HG02943 (cell line): ENCODE data around the gene CRYBG2.
"Not testable (repeated sequence)": the region's sequence is repeated elsewhere in the genome, so short reads cannot be mapped to it uniquely, and the experiment has no call there.

ENCODE experiments used
- ATAC-seq: cut with Tn5 transposase; IDR thresholded peaks from one replicate; pipeline ENCODE4 v1.9.1; 2021; ENCODE audit warnings: mild to moderate bottlenecking, low read depth, moderate library complexity; ENCODE audit not compliant: unreplicated experiment

Gene CRYBG2

GRCh38 chr1:26297057-26297790 lies 56.7 kb downstream of the CRYBG2 start:
- no peak for ATAC-seq

GRCh38 chr1:26296340-26297056 lies 57.4 kb downstream of the CRYBG2 start:
- no peak for ATAC-seq

GRCh38 chr1:26295194-26296138 lies 58.5 kb downstream of the CRYBG2 start:
- no peak for ATAC-seq

- ATAC-seq: no peak
These were observed 59.9 kb downstream of the CRYBG2 start for GRCh38 chr1:26293911-26294463.

GRCh38 chr1:26292735-26293134 lies 61.2 kb downstream of the CRYBG2 start:
- not testable (repeated sequence) for ATAC-seq

- no peak for ATAC-seq
These were observed 62.0 kb downstream of the CRYBG2 start for GRCh38 chr1:26291939-26292338.

- no peak for ATAC-seq
These were observed 62.5 kb downstream of the CRYBG2 start for GRCh38 chr1:26291433-26291832.

GRCh38 chr1:26290882-26291261 lies 63.1 kb downstream of the CRYBG2 start:
- no peak for ATAC-seq

- ATAC-seq: no peak
These were observed 63.6 kb downstream of the CRYBG2 start for GRCh38 chr1:26290122-26290881.

- peak; percentile 44 for ATAC-seq
These were observed 64.5 kb downstream of the CRYBG2 start for GRCh38 chr1:26289158-26290059.

- ATAC-seq: no peak
These were observed 65.5 kb downstream of the CRYBG2 start for GRCh38 chr1:26288311-26288941.

GRCh38 chr1:26287811-26288210 lies 66.1 kb downstream of the CRYBG2 start:
- ATAC-seq: no peak

- no peak for ATAC-seq
These were observed 66.8 kb downstream of the CRYBG2 start for GRCh38 chr1:26287033-26287711.

- ATAC-seq: no peak
These were observed 67.9 kb downstream of the CRYBG2 start for GRCh38 chr1:26286064-26286416.

GRCh38 chr1:26285366-26286063 lies 68.4 kb downstream of the CRYBG2 start:
- no peak for ATAC-seq

GRCh38 chr1:26284597-26285347 lies 69.2 kb downstream of the CRYBG2 start:
- ATAC-seq: no peak
